Right atrium auricular region (tissue), 2 donors: Measurements from ENCODE around the gene NDRG3. TPM values are rescaled to one million over a fixed set of nuclear protein-coding genes. Genes with fewer than 3 reads are reported as not detected.

ENCODE experiments used
- DNase-seq: peaks from one replicate; pipeline ENCODE4 v3.0.0-alpha.2; 2019; ENCODE audit warnings: low spot score
- H3K27ac ChIP-seq, 2 donors: fragments of 200-600 bp; sonication (generic); 1 replicate in 1 of 2; 2 replicates in 1 of 2; pipeline ENCODE4 v1.5.1; 2016 to 2019
- H3K27me3 ChIP-seq, 2 donors: fragments of 200-600 bp; sonication (generic); one replicate each; pipeline versions ENCODE4 v1.5.1 to v1.6.0; 2017 to 2019
- H3K36me3 ChIP-seq: fragments of 200-600 bp; sonication (generic); one replicate; pipeline ENCODE4 v1.5.1; 2016
- H3K4me1 ChIP-seq, 2 donors: fragments of 200-600 bp; sonication (generic); one replicate each; pipeline versions ENCODE4 v1.5.1 to v1.6.0; 2017 to 2019
- H3K4me3 ChIP-seq, 2 donors: fragments of 200-600 bp; sonication (generic); 1 replicate in 1 of 2; 2 replicates in 1 of 2; pipeline ENCODE4 v1.5.1; 2017 to 2019; ENCODE audit warnings: mild to moderate bottlenecking in 1 of 2, moderate library complexity in 1 of 2
- H3K9me3 ChIP-seq, 2 donors: fragments of 200-600 bp; sonication (generic); one replicate each; pipeline ENCODE4 v1.5.1; 2019
- CTCF ChIP-seq, 2 donors: fragments of 200-600 bp; sonication (generic); IDR thresholded peaks; one replicate each; pipeline ENCODE4 v1.5.1; 2019; ENCODE audit warnings: antibody characterized with exemption in 2 of 2
- total RNA-seq, 2 donors: library from RNA; depleted of rRNA; stranded (reverse); fragments of >200 nt; gene quantifications; one replicate each; pipeline ENCODE4 v1.1.0, GENCODE V29; 2016

The NDRG3 gene
- total RNA-seq, 2 donors from 2014 or later = 19.7 to 33.9 TPM

DNA sequence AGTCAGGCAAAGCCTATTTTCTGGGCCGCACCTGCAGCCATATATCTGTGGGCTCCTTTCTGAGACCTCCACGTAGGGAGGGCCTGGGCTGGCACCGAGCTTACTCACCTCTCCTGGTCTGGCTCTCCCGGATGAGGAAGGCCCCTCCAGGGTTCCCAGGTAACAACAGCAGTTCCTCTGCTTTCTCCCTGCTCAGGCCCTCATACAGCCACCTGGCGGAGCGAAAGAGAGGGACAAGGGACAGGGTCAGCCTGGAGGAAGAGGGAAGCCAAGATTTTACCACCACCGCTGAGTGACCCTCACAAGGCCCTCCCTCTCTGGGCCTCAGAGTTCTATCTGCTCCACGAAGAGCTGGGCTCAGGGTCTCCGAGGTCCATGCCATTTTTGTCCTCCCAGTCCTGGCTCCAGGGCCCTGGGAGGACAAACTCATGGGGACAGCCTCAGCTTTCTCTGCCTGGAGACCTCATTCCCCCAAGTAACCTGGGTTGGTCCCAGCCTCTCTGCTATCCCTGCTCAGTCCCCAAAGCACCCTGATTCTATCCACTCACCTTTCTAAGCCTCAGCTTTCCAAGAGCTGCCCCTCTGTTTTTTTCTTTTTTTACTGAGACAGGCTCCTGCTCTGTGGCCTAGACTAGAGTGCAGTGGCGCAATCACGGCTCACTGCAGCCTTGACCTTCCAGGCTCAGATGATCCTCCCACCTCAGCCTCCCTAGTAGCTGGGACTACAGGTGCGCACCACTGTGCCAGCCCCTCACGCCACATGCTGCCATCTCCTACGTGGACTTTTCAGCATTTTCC is 113.2 kb downstream of the NDRG3 start:
- no peaks in the 10 kb centered on the region for H3K36me3 ChIP-seq
- no peak for DNase-seq
- no peaks in the 10 kb centered on the region for H3K27me3 ChIP-seq
- H3K27ac ChIP-seq = no peak overlapping the region
- no peak for TF ChIP-seq CTCF (IDR thresholded peaks at IDR 0.05)
- H3K4me3 ChIP-seq = no peak overlapping the region
- no peaks in the 10 kb centered on the region for H3K4me1 ChIP-seq
- H3K9me3 ChIP-seq = no peaks in the 10 kb centered on the region

DNA sequence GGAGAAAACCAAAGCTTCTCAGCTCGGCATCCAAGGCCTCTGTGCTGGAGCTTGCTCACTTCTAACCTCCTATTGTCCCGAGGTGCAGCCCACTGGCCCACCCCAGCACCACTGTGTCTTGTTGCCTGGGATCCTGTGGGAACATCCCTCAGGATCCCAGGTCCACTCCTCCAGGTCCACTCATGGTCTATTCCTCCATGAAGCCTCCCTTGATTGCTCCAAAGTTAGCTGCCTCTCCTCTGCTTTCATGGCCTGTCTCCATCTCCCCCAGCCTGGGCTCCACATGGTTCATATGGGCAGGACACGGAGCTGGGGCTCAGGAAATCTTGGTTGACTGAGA is 113.8 kb downstream of the NDRG3 start:
- Histone ChIP-seq H3K36me3 (no peaks in the 10 kb centered on the region), H3K9me3 (no peaks in the 10 kb centered on the region), H3K4me1 (no peaks in the 10 kb centered on the region), H3K4me3 (no peak overlapping the region), H3K27ac (no peak overlapping the region), H3K27me3 (no peaks in the 10 kb centered on the region)
- TF ChIP-seq CTCF (IDR thresholded peaks at IDR 0.05) = no peak
- DNase-seq = no peak

GRCh38 chr20:36631646-36632045 is 114.2 kb downstream of the NDRG3 start:
- Histone ChIP-seq H3K36me3 (no peaks in the 10 kb centered on the region), H3K9me3 (no peaks in the 10 kb centered on the region), H3K4me1 (no peaks in the 10 kb centered on the region), H3K27me3 (no peaks in the 10 kb centered on the region), H3K27ac (no peak overlapping the region), H3K4me3 (no peak overlapping the region)
- DNase-seq = no peak
- TF ChIP-seq CTCF (IDR thresholded peaks at IDR 0.05) = no peak

DNA sequence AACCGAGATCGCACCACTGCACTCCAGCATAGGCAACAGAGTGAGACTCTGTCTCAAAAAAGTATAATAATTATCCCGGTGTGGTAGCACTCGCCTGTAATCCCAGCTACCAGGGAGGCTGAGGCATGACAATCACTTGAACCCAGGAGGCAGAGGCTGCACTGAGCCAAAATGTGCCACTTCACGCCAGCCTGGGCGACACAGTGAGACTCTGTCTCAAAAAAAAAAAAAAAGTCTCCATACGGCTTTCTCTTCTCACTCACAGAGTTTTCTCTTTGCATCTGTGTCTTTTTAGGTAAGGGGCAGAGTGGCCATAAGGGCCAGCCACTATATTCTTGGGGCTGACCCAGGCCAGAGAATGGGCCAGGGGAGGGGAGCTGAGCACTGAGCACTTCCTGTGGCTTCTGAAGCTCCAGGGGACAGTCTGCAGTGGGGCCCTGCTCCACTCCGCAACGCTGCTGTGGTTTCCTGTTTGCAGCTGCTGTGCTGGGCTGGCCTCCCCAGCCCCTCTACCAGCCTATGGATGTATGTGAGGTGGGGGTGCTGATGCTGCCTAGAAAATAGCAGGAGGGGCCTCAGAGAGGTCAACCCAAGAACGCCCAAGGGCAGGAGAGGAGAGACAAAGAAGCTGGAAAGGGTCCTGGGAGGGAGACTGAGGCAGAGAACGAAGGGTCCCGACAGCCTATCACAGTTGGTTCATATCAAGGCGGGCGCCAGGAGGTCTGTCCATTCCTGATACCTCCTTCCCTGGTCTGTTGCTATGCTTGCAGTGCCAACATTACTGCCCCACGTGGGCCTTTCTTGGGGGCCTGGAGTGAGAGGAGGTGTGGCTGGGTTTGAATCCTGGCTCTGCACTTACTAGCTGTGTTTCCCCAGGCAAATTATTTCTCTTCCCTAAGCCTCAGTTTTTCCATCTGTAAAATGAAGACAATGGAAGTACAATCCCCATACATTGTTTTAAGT is 115.9 kb downstream of the NDRG3 start:
- TF ChIP-seq CTCF (IDR thresholded peaks at IDR 0.05) = no peak
- H3K27ac ChIP-seq = no peak overlapping the region
- no peak overlapping the region for H3K4me3 ChIP-seq
- H3K9me3 ChIP-seq = no peaks in the 10 kb centered on the region
- no peaks in the 10 kb centered on the region for H3K4me1 ChIP-seq
- no peaks in the 10 kb centered on the region for H3K36me3 ChIP-seq
- no peaks in the 10 kb centered on the region for H3K27me3 ChIP-seq
- no peak for DNase-seq

GRCh38 chr20:36628076-36628475 is 117.8 kb downstream of the NDRG3 start:
- no peak for TF ChIP-seq CTCF (IDR thresholded peaks at IDR 0.05)
- H3K36me3 ChIP-seq = no peaks in the 10 kb centered on the region
- no peaks in the 10 kb centered on the region for H3K9me3 ChIP-seq
- no peak overlapping the region for H3K4me3 ChIP-seq
- peaks cover 0 to 14% of the 10 kb centered on the region in 2 donors for H3K4me1 ChIP-seq
- H3K27me3 ChIP-seq = no peaks in the 10 kb centered on the region
- H3K27ac ChIP-seq = no peak overlapping the region
- no peak for DNase-seq
